Panc1 (cell line): ENCODE measurements around the gene TBC1D22A. TPM values are rescaled to one million over a fixed set of nuclear protein-coding genes. Genes with fewer than 3 reads are reported as not detected.

Experiments
- ATAC-seq: fragments of 200-7000 bp; cut with Tn5 transposase; 2 replicates; pipeline ENCODE4 v1.9.1; 2020; ENCODE audit warnings: mild to moderate bottlenecking, moderate library complexity
- BruUV-seq: library from RNA; stranded (reverse); fragments of 400-500 nt; replicated peaks from 2 replicates; lab custom pipeline; 2021; lab: Mats Ljungman, UMichigan
- CTCF ChIA-PET: fragments of 300-600 bp; sonication (Branson Sonifier 250); formaldehyde crosslinking; loops from one replicate; lab custom pipeline; 2022; ENCODE audit warnings: antibody characterized with exemption; lab: Charles Lee
- POLR2A ChIA-PET: fragments of 300-600 bp; sonication (Branson Sonifier 250); formaldehyde crosslinking; loops from one replicate; lab custom pipeline; 2022; ENCODE audit warnings: antibody characterized with exemption; lab: Charles Lee
- DNase-seq: peaks from one replicate; pipeline ENCODE4 v3.0.0-alpha.2; 2010; ENCODE audit warnings: low read depth, low spot score
- H3K27ac ChIP-seq: 2 replicates; pipeline ENCODE4 v1.5.1; 2011; ENCODE audit warnings: mild to moderate bottlenecking, low read length, inconsistent platforms
- H3K27me3 ChIP-seq: fragments of 200-500 bp; sonication (Bioruptor generic); 2 replicates; pipeline ENCODE4 v1.6.0; 2014; ENCODE audit warnings: low read length, inconsistent platforms; ENCODE audit not compliant: control insufficient read depth, insufficient read depth
- H3K36me3 ChIP-seq: fragments of 200-500 bp; sonication (Bioruptor generic); 2 replicates; pipeline ENCODE4 v1.5.1; 2014; ENCODE audit warnings: inconsistent platforms, mild to moderate bottlenecking, low read length, moderate library complexity; ENCODE audit not compliant: control insufficient read depth, insufficient read depth
- H3K4me1 ChIP-seq: 2 replicates; pipeline ENCODE4 v1.5.1; 2011; ENCODE audit warnings: inconsistent platforms, mild to moderate bottlenecking, low read length, moderate library complexity; ENCODE audit not compliant: control insufficient read depth, insufficient read depth
- H3K4me3 ChIP-seq, 2 experiments: 2 replicates each; pipeline ENCODE4 v1.5.1; 2011 to 2012; ENCODE audit warnings: low read depth in 2 of 2, low read length in 2 of 2, mild to moderate bottlenecking in 2 of 2, inconsistent platforms in 1 of 2, moderate library complexity in 1 of 2
- H3K9me3 ChIP-seq: fragments of 200-500 bp; sonication (Bioruptor generic); 2 replicates; pipeline ENCODE4 v1.5.1; 2014; ENCODE audit warnings: low read depth, mild to moderate bottlenecking, inconsistent platforms, low read length, moderate library complexity; ENCODE audit not compliant: control insufficient read depth, insufficient read depth
- CTCF ChIP-seq: fragments of 450-650 bp; IDR thresholded peaks from 2 replicates; pipeline ENCODE4 v1.5.1; 2017; ENCODE audit warnings: mild to moderate bottlenecking
- POLR2AphosphoS5 ChIP-seq: IDR thresholded peaks from 2 replicates; pipeline ENCODE4 v1.6.1; 2012; ENCODE audit warnings: mild to moderate bottlenecking, low read depth, low read length, moderate library complexity
- REST ChIP-seq, 2 experiments: IDR thresholded peaks; 2 replicates each; pipeline ENCODE4 v1.6.1; 2011 to 2012; ENCODE audit warnings: low read depth in 2 of 2, control low read depth in 1 of 2, low read length in 1 of 2, mild to moderate bottlenecking in 1 of 2, moderate library complexity in 1 of 2; ENCODE audit not compliant: insufficient read depth in 1 of 2
- SIN3A ChIP-seq: IDR thresholded peaks from 2 replicates; pipeline ENCODE4 v1.6.1; 2012; ENCODE audit warnings: low read depth, mild to moderate bottlenecking, low read length, moderate library complexity, borderline replicate concordance; ENCODE audit not compliant: insufficient read depth
- TCF7L2 ChIP-seq: IDR thresholded peaks from 2 replicates; pipeline ENCODE4 v1.6.1; 2011; ENCODE audit warnings: mild to moderate bottlenecking, low read depth, low read length, inconsistent platforms
- in situ Hi-C: cut with HindIII; loops from 2 replicates; pipeline ENCODE4 v1.10.0; 2016; ENCODE audit warnings: low sequenced_read_pairs, low pct_unique_long_range_greater_than_20kb
- intact Hi-C: fragments of 100-400 bp; cut with micrococcal nuclease; formaldehyde crosslinking; loops from one replicate; pipeline ENCODE4 v1.10.0; 2022; ENCODE audit not compliant: unreplicated experiment
- total RNA-seq: library from RNA; stranded (reverse); gene quantifications from one replicate; pipeline ENCODE4 v1.2.1, GENCODE V29; 2021; ENCODE audit not compliant: unreplicated experiment

The TBC1D22A gene
- total RNA-seq, 1 experiment from 2014 or later, result 28.7 TPM

- ChIA-PET CTCF (no interaction called here), POLR2A (no interaction called here)
- ATAC-seq (no peak), DNase-seq (no peak)
- TF ChIP-seq SIN3A, result no peak
- TF ChIP-seq POLR2AphosphoS5, result no peak
- TF ChIP-seq CTCF, result no peak
- TF ChIP-seq REST (IDR thresholded peaks at IDR 0.05; ENCODE audit: insufficient read depth in 1 of 2, low read depth in 2 of 2, low read length in 1 of 2), result no peak
- no peak for TF ChIP-seq TCF7L2
- Histone ChIP-seq H3K27ac (no peak overlapping the region), H3K27me3 (no peaks in the 10 kb centered on the region), H3K9me3 (no peaks in the 10 kb centered on the region), H3K36me3 (no peaks in the 10 kb centered on the region), H3K4me3 (no peak overlapping the region), H3K4me1 (no peaks in the 10 kb centered on the region)
- no TSS peak for BruUV-seq
- in situ Hi-C loops (no loop called here), intact Hi-C loops (no loop called here)
Observed at GRCh38 chr22:47021371-47022074, 259.1 kb downstream of the TBC1D22A start.

GRCh38 chr22:47022075-47022473 lies 259.6 kb downstream of the TBC1D22A start:
- ChIA-PET POLR2A (no interaction called here), CTCF (no interaction called here)
- intact Hi-C loops (no loop called here), in situ Hi-C loops (no loop called here)
- H3K9me3 ChIP-seq, result no peaks in the 10 kb centered on the region
- no peak for ATAC-seq
- no peak overlapping the region for H3K4me3 ChIP-seq
- DNase-seq, result no peak
- H3K4me1 ChIP-seq, result no peaks in the 10 kb centered on the region
- no peaks in the 10 kb centered on the region for H3K27me3 ChIP-seq
- TF ChIP-seq CTCF (no peak), REST (IDR thresholded peaks at IDR 0.05; ENCODE audit: insufficient read depth in 1 of 2, low read depth in 2 of 2, low read length in 1 of 2) (no peak), TCF7L2 (no peak), SIN3A (no peak), POLR2AphosphoS5 (no peak)
- no peak overlapping the region for H3K27ac ChIP-seq
- no TSS peak for BruUV-seq
- H3K36me3 ChIP-seq, result no peaks in the 10 kb centered on the region
